BLaER1 treated with 17β-estradiol and CSF1 and Interleukin-3, amounts not matched to agents 10 nM and 100 nM (cell line): Measurements from ENCODE around the gene DRG1.

ENCODE experiments used
- H3K27ac ChIP-seq, 11 experiments: shearing (Covaris generic); formaldehyde crosslinking; 2 replicates each; pipeline ENCODE4 v1.8.1; 2022
- H3K27me3 ChIP-seq, 11 experiments: shearing (Covaris generic); formaldehyde crosslinking; 2 replicates each; pipeline ENCODE4 v1.8.1; 2022
- H3K36me3 ChIP-seq, 11 experiments: shearing (Covaris generic); formaldehyde crosslinking; 2 replicates each; pipeline ENCODE4 v1.8.1; 2022
- H3K4me1 ChIP-seq, 10 experiments: shearing (Covaris generic); formaldehyde crosslinking; 2 replicates each; pipeline ENCODE4 v1.8.1; 2022
- H3K4me2 ChIP-seq, 11 experiments: shearing (Covaris generic); formaldehyde crosslinking; 2 replicates each; pipeline ENCODE4 v1.8.1; 2022
- H3K4me3 ChIP-seq, 10 experiments: shearing (Covaris generic); formaldehyde crosslinking; 2 replicates each; pipeline ENCODE4 v1.8.1; 2022
- H3K9ac ChIP-seq, 11 experiments: shearing (Covaris generic); formaldehyde crosslinking; 2 replicates each; pipeline ENCODE4 v1.8.1; 2022
- H3K9me3 ChIP-seq, 11 experiments: shearing (Covaris generic); formaldehyde crosslinking; replicated peaks in 1 of 11; 2 replicates each; pipeline ENCODE4 v1.8.1; 2022
- H4K20me1 ChIP-seq, 11 experiments: shearing (Covaris generic); formaldehyde crosslinking; 2 replicates each; pipeline ENCODE4 v1.8.1; 2022
- Cebpa-rat ChIP-seq, 11 experiments: shearing (Covaris generic); IDR thresholded peaks; 2 replicates each; pipeline ENCODE4 v1.8.1; 2022

DRG1 gene

DNA sequence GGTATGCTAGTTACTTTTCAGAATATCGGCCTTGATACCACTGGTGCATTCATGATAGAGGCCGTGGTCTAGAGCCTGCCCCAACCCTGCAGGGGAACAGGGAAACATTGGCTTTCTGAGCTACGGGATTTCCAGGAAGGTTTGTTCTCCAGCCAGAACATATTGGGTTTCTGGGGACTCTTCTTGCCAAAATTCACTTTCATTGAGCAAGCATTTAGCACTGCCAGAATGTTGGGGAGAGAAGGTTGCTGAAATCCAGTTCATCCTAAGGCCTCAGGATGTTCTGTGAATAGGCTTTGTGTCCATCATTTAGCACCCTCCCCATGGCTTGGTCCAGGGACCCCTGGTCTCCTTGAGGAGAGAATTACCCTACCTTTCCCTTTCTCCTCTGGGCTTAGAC, 36.7 kb downstream of the DRG1 start:
- Histone ChIP-seq H3K4me2 (peak overlapping the region in 2 of 11 experiments; percentile 13 to 28; a peak in 2 of 22 replicates), H3K36me3 (peaks cover 95 to 100% (median 99%) of the 10 kb centered on the region in 11 experiments), H3K27me3 (no peaks in the 10 kb centered on the region), H3K27ac (no peak overlapping the region), H3K4me1 (peaks cover 0 to 15% (median 0%) of the 10 kb centered on the region in 10 experiments; a peak in 5 of 20 replicates), H3K9ac (no peak overlapping the region), H3K9me3 (no peaks in the 10 kb centered on the region), H3K4me3 (no peak overlapping the region), H4K20me1 (peaks cover 0 to 94% (median 48%) of the 10 kb centered on the region in 11 experiments; a peak in 17 of 22 replicates)
- no peak for TF ChIP-seq Cebpa-rat (IDR thresholded peaks at IDR 0.05)

DNA sequence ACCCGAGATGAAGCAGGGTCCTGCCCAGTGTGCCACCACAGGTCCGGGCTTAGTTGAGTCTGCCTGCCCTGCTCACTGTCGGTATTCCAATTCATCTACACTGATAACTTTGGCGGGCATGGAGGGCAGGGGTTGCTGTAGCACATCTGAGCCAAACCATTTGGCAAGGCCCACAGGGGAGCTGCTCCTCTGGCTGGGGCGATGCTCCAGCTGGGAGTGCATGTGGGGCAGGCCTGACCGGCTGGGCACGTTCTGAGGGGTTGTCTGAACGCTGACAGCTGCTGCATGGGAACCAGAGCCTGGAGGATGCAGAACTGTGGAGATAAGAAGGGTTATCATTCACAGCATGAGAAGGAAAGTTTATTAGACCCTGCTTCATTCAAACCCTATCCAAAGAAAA, 40.4 kb downstream of the DRG1 start:
- Histone ChIP-seq H4K20me1 (peaks cover 0 to 70% (median 41%) of the 10 kb centered on the region in 11 experiments; a peak in 15 of 22 replicates), H3K9ac (no peak overlapping the region), H3K9me3 (no peaks in the 10 kb centered on the region), H3K4me2 (no peak overlapping the region), H3K4me1 (peaks cover 0 to 15% (median 0%) of the 10 kb centered on the region in 10 experiments; a peak in 5 of 20 replicates), H3K27ac (no peak overlapping the region), H3K36me3 (peaks cover 95 to 100% (median 99%) of the 10 kb centered on the region in 11 experiments), H3K27me3 (no peaks in the 10 kb centered on the region), H3K4me3 (no peak overlapping the region)
- TF ChIP-seq Cebpa-rat (IDR thresholded peaks at IDR 0.05): no peak

- H3K4me2 ChIP-seq: no peak overlapping the region
- H3K4me1 ChIP-seq: peaks cover 0 to 15% (median 0%) of the 10 kb centered on the region in 10 experiments; a peak in 5 of 20 replicates
- no peaks in the 10 kb centered on the region for H3K27me3 ChIP-seq
- TF ChIP-seq Cebpa-rat (IDR thresholded peaks at IDR 0.05): no peak
- peaks cover 0 to 62% (median 34%) of the 10 kb centered on the region in 11 experiments; a peak in 15 of 22 replicates for H4K20me1 ChIP-seq
- H3K9me3 ChIP-seq: no peaks in the 10 kb centered on the region
- H3K4me3 ChIP-seq: no peak overlapping the region
- no peak overlapping the region for H3K27ac ChIP-seq
- no peak overlapping the region for H3K9ac ChIP-seq
- H3K36me3 ChIP-seq: peaks cover 95 to 100% (median 99%) of the 10 kb centered on the region in 11 experiments
Observed at GRCh38 chr22:31440681-31441080, 41.3 kb downstream of the DRG1 start.

GRCh38 chr22:31441652-31442051, 42.2 kb downstream of the DRG1 start:
- TF ChIP-seq Cebpa-rat (IDR thresholded peaks at IDR 0.05): no peak
- Histone ChIP-seq H3K4me1 (peaks cover 0 to 5% (median 0%) of the 10 kb centered on the region in 10 experiments; a peak in 5 of 20 replicates), H3K4me2 (no peak overlapping the region), H3K4me3 (no peak overlapping the region), H3K27me3 (no peaks in the 10 kb centered on the region), H3K9me3 (no peaks in the 10 kb centered on the region), H3K27ac (no peak overlapping the region), H4K20me1 (peaks cover 0 to 52% (median 25%) of the 10 kb centered on the region in 11 experiments; a peak in 15 of 22 replicates), H3K9ac (no peak overlapping the region), H3K36me3 (peaks cover 95 to 100% (median 99%) of the 10 kb centered on the region in 11 experiments)

- TF ChIP-seq Cebpa-rat (IDR thresholded peaks at IDR 0.05): no peak
- no peaks in the 10 kb centered on the region for H3K9me3 ChIP-seq
- H3K4me3 ChIP-seq: no peak overlapping the region
- peaks cover 0 to 42% (median 21%) of the 10 kb centered on the region in 11 experiments; a peak in 14 of 22 replicates for H4K20me1 ChIP-seq
- no peak overlapping the region for H3K27ac ChIP-seq
- no peak overlapping the region for H3K4me2 ChIP-seq
- H3K9ac ChIP-seq: no peak overlapping the region
- no peaks in the 10 kb centered on the region for H3K27me3 ChIP-seq
- H3K4me1 ChIP-seq: no peaks in the 10 kb centered on the region
- peaks cover 98 to 100% (median 100%) of the 10 kb centered on the region in 11 experiments for H3K36me3 ChIP-seq
Observed at GRCh38 chr22:31442768-31443489, 43.5 kb downstream of the DRG1 start.

DNA sequence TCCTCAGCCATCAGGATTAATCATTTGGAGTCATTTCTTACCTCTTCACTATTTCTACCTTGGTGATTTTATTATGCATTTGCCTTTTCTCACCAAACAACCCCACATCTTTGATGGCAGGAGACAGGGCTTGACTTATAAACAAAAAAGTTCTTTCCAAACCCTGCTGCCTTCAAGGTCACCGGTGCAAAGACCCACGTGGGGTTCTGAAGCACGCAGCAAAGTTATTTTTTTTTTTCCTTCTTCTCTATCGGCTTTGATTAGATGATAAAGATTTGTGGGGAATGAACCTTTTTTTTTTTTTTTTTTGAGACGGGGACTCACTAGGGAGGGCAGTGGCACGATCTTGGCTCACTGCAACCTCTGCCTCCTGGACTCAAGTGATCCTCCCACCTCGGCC, 44.1 kb downstream of the DRG1 start:
- Histone ChIP-seq H3K4me3 (no peak overlapping the region), H4K20me1 (peaks cover 0 to 37% (median 21%) of the 10 kb centered on the region in 11 experiments; a peak in 14 of 22 replicates), H3K4me2 (no peak overlapping the region), H3K9me3 (no peaks in the 10 kb centered on the region), H3K27me3 (no peaks in the 10 kb centered on the region), H3K36me3 (peaks cover 98 to 100% (median 100%) of the 10 kb centered on the region in 11 experiments), H3K4me1 (no peaks in the 10 kb centered on the region), H3K27ac (no peak overlapping the region), H3K9ac (no peak overlapping the region)
- TF ChIP-seq Cebpa-rat (IDR thresholded peaks at IDR 0.05): no peak

GRCh38 chr22:31445642-31446041, 46.2 kb downstream of the DRG1 start:
- H3K36me3 ChIP-seq: peaks cover 82 to 100% (median 97%) of the 10 kb centered on the region in 11 experiments
- peaks cover 0 to 14% (median 9%) of the 10 kb centered on the region in 10 experiments; a peak in 13 of 20 replicates for H3K4me1 ChIP-seq
- H3K9ac ChIP-seq: no peak overlapping the region
- H3K27me3 ChIP-seq: no peaks in the 10 kb centered on the region
- no peak overlapping the region for H3K4me2 ChIP-seq
- TF ChIP-seq Cebpa-rat (IDR thresholded peaks at IDR 0.05): no peak
- no peaks in the 10 kb centered on the region for H3K9me3 ChIP-seq
- peaks cover 0 to 17% (median under 1%) of the 10 kb centered on the region in 11 experiments; a peak in 9 of 22 replicates for H4K20me1 ChIP-seq
- no peak overlapping the region for H3K27ac ChIP-seq
- H3K4me3 ChIP-seq: no peak overlapping the region

DNA sequence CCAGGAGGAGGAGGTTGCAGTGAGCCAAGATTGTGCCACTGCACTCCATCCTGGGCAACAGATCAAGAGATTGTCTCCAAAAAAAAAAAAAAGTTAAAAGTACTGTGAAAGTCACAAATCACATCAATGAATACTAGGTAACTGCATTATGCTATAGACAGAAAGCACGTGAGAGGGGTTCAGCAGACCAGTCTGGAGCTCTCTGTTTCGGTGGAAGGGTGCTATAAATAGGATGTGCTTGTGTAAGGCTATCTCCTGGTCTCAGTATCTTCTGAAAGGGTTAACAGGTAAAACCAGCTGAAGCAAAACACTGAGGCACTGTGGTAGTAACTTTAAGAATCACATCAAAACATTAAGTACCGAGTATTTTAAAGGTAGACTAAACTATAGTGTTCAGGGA, 46.8 kb downstream of the DRG1 start:
- Histone ChIP-seq H3K4me2 (no peak overlapping the region), H3K9ac (no peak overlapping the region), H3K4me3 (no peak overlapping the region), H4K20me1 (peaks cover 0 to 17% (median 0%) of the 10 kb centered on the region in 11 experiments; a peak in 7 of 22 replicates), H3K36me3 (peaks cover 77 to 100% (median 92%) of the 10 kb centered on the region in 11 experiments), H3K27ac (no peak overlapping the region), H3K9me3 (no peaks in the 10 kb centered on the region), H3K4me1 (peaks cover 0 to 14% (median 9%) of the 10 kb centered on the region in 10 experiments; a peak in 13 of 20 replicates), H3K27me3 (no peaks in the 10 kb centered on the region)
- no peak for TF ChIP-seq Cebpa-rat (IDR thresholded peaks at IDR 0.05)

- peaks cover 71 to 100% (median 90%) of the 10 kb centered on the region in 11 experiments for H3K36me3 ChIP-seq
- no peak overlapping the region for H3K4me2 ChIP-seq
- H3K4me1 ChIP-seq: peaks cover 0 to 14% (median 9%) of the 10 kb centered on the region in 10 experiments; a peak in 13 of 20 replicates
- H4K20me1 ChIP-seq: peaks cover 0 to 13% (median 5%) of the 10 kb centered on the region in 11 experiments; a peak in 8 of 22 replicates
- no peak overlapping the region for H3K9ac ChIP-seq
- H3K4me3 ChIP-seq: no peak overlapping the region
- H3K27ac ChIP-seq: no peak overlapping the region
- no peak for TF ChIP-seq Cebpa-rat (IDR thresholded peaks at IDR 0.05)
- H3K27me3 ChIP-seq: no peaks in the 10 kb centered on the region
- no peaks in the 10 kb centered on the region for H3K9me3 ChIP-seq
Observed at GRCh38 chr22:31446767-31447166, 47.4 kb downstream of the DRG1 start.
